Daoy (cell line): ENCODE data around the gene AKT3. TPM values are rescaled to one million over a fixed set of nuclear protein-coding genes. Genes with fewer than 3 reads are reported as not detected.
"Not testable (repeated sequence)": the region's sequence is repeated elsewhere in the genome, so short reads cannot be mapped to it uniquely, and the experiment has no call there.

ENCODE experiments used
- DNase-seq: peaks from one replicate; pipeline ENCODE4 v3.0.0-alpha.2; 2015; ENCODE audit warnings: low read depth
- total RNA-seq: library from RNA; depleted of rRNA; stranded (reverse); fragments of >200 nt; shearing (Covaris generic); gene quantifications from 2 replicates; pipeline ENCODE4 v1.2.3, GENCODE V29; 2014

Gene AKT3
- total RNA-seq, 1 experiment from 2014 or later, result 11.9 TPM

- DNase-seq, result no peak
Measured at GRCh38 chr1:243705585-243705984, 144.5 kb downstream of the AKT3 start.

GRCh38 chr1:243701872-243702271, 148.2 kb downstream of the AKT3 start:
- DNase-seq, result no peak

- DNase-seq, result no peak
Measured at GRCh38 chr1:243693800-243694199, 156.2 kb downstream of the AKT3 start.

- no peak for DNase-seq
Measured at GRCh38 chr1:243686159-243686558, 163.9 kb downstream of the AKT3 start.

- DNase-seq, result no peak
Measured at GRCh38 chr1:243680860-243681259, 169.2 kb downstream of the AKT3 start.

- DNase-seq, result no peak
Measured at GRCh38 chr1:243672539-243673074, 177.4 kb downstream of the AKT3 start.

GRCh38 chr1:243667591-243667990, 182.5 kb downstream of the AKT3 start:
- no peak for DNase-seq

GRCh38 chr1:243667133-243667532, 182.9 kb downstream of the AKT3 start:
- no peak for DNase-seq

- no peak for DNase-seq
Measured at GRCh38 chr1:243663651-243664050, 186.4 kb downstream of the AKT3 start.

- DNase-seq, result not testable (repeated sequence)
Measured at GRCh38 chr1:243662169-243662568, 187.9 kb downstream of the AKT3 start.

GRCh38 chr1:243658594-243659105, 191.4 kb downstream of the AKT3 start:
- no peak for DNase-seq

GRCh38 chr1:243657793-243658192, 192.2 kb downstream of the AKT3 start:
- DNase-seq, result no peak

- DNase-seq, result not testable (repeated sequence)
Measured at GRCh38 chr1:243649530-243649929, 200.5 kb downstream of the AKT3 start.

GRCh38 chr1:243646841-243647240, 203.2 kb downstream of the AKT3 start:
- no peak for DNase-seq

- no peak for DNase-seq
Measured at GRCh38 chr1:243645281-243645680, 204.8 kb downstream of the AKT3 start.

GRCh38 chr1:243642936-243643335, 207.1 kb downstream of the AKT3 start:
- DNase-seq, result peak; percentile 33

- DNase-seq, result no peak
Measured at GRCh38 chr1:243639027-243639658, 210.9 kb downstream of the AKT3 start.

GRCh38 chr1:243638186-243638585, 211.9 kb downstream of the AKT3 start:
- DNase-seq, result no peak

GRCh38 chr1:243628476-243628907, 221.6 kb downstream of the AKT3 start:
- no peak for DNase-seq

- DNase-seq, result no peak
Measured at GRCh38 chr1:243623841-243624240, 226.2 kb downstream of the AKT3 start.

GRCh38 chr1:243621973-243622372, 228.1 kb downstream of the AKT3 start:
- DNase-seq, result no peak

GRCh38 chr1:243620096-243620495, 229.9 kb downstream of the AKT3 start:
- no peak for DNase-seq

GRCh38 chr1:243609698-243610097, 240.3 kb downstream of the AKT3 start:
- DNase-seq, result no peak

GRCh38 chr1:243605604-243606003, 244.4 kb downstream of the AKT3 start:
- DNase-seq, result no peak
